NCI-H82 (cell line): Measurements from ENCODE around the gene TTLL8.
A peak's percentile ranks its signal among the peaks of the same experiment; 100 is the strongest.
"Not testable (repeated sequence)": the region's sequence is repeated elsewhere in the genome, so short reads cannot be mapped to it uniquely, and the experiment has no call there.

ENCODE experiments used
- DNase-seq: peaks from one replicate; lab custom pipeline; 2025; lab: John Stamatoyannopoulos, UW

TTLL8 gene

DNA sequence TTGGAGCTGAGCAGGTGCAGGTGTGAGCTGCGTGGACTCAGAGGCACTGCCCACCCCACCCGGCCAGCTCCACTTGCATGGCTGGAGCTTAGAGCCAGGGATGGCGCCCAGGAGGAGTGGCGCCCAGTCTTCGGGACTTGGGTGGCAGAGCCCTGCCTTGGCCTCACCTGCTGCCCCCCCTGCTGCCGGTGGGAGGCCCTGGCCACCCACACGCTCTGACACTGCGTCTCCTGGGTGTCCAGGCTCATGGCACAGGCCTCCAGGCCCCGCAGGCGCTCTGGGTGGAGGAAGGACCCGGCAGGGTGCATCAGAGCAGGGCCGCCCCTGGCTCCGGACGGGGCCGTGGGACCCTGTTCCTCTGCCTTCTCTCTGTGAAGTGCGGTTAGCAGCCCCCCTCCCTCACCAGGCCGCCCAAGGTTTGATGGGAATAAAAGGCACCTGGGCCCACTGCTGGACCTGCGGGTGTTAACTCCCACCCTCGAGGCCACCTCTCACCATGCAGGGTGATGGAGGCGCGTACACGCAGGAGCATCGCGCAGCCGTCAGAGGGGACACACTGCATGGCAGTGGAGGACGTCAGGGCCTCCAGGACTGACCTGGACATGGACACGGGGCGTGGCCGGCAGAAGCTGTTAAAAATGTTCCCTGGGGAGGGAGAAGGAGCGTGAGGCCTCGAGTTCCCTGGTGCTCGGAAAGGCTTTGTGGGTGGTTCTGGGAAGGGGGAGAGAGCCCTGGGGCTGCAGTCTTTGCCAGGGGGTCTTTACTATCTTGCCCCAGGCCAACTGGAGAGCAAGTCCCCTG lies 57.3 kb downstream of the TTLL8 start:
- DNase-seq, result no peak

DNA sequence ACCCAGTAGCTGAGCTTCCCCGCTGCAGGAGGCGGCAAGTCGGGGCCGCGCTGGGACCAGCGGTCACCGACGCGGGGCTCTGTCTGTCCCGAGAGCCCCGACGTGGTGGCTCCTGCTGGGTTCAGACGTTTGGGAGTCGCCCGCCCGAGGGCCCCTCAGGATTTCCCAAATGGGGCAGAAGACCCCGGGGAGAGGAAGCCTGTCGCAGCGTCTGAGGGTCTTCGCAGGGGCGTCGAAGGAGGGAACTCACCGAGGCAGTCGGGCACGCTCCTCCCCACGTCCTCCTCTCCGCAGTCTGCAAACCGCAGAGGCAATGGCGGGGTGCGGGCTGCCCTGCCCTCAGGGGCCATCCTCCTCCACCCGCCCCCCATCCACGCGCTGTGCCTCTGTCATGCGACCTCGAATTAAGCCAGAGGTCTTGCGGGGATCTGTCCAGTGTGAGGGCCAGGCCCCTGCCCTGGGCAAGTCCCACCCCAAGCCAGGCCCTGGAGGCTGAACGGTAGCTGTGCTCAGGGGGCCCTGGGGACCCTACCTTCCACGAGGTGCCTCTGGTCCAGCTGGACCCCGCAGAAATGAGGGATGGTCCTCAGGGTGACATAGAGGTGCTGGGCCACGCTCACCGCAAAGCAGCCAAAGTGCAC lies 58.0 kb downstream of the TTLL8 start:
- DNase-seq, result no peak

- DNase-seq, result no peak
These were observed 58.8 kb downstream of the TTLL8 start for GRCh38 chr22:49999063-49999945.

DNA sequence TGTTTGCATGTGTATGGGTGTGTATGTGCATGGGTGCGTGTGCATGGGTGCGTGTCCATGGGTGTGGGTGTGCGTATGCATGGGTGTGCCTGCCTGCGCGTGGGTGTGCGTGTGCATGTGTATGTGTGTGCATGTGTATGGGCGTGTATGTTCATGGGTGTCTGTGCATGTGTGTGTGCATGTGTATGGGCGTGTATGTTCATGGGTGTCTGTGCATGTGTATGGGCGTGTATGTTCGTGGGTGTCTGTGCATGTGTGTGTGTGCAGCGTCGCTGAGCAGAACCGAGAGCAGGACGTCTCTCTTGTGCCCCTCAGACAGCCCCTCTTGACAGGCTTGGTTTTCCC lies 59.4 kb downstream of the TTLL8 start:
- DNase-seq, result no peak

- DNase-seq, result no peak
These were observed 60.0 kb downstream of the TTLL8 start for GRCh38 chr22:49997932-49998717.

DNA sequence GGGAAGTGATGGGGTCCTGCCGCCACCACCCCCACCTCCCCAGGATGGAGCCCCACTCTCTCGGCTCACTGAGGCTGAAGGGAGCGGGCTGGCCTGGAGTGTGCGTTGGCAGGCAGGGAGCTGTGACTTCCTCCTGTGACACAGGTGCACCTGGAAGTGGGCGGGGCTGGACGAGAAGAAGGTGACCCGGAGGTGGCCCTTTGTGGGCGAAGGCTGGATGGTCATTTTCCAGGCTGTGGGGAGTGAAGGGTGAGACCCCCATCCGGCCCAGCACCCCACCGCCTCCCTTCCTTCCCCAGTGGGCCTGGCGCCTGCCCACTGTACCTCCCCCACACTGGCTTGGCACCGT lies 60.9 kb downstream of the TTLL8 start:
- DNase-seq, result no peak

GRCh38 chr22:49996518-49997250 lies 61.4 kb downstream of the TTLL8 start:
- DNase-seq, result no peak

DNA sequence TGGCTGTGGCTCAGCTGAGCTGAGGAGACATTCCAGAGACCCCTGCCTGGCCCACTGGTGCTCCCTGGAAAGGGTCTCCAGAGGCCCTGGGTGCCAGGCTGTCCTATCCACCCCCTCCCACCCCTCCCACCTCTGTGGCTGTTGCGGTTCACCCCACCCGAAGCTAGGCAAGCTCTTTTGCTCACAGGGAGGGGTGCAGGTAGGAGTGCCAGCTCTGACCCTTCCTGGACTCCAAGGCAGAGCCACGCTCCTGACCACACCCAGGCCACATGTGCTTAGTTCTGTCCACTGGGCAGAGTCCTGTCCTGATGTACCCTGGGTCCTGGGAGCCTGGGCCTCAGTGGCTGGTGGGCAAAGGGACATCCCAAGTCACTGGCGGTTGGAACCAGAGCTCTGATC lies 62.0 kb downstream of the TTLL8 start:
- DNase-seq, result no peak

DNA sequence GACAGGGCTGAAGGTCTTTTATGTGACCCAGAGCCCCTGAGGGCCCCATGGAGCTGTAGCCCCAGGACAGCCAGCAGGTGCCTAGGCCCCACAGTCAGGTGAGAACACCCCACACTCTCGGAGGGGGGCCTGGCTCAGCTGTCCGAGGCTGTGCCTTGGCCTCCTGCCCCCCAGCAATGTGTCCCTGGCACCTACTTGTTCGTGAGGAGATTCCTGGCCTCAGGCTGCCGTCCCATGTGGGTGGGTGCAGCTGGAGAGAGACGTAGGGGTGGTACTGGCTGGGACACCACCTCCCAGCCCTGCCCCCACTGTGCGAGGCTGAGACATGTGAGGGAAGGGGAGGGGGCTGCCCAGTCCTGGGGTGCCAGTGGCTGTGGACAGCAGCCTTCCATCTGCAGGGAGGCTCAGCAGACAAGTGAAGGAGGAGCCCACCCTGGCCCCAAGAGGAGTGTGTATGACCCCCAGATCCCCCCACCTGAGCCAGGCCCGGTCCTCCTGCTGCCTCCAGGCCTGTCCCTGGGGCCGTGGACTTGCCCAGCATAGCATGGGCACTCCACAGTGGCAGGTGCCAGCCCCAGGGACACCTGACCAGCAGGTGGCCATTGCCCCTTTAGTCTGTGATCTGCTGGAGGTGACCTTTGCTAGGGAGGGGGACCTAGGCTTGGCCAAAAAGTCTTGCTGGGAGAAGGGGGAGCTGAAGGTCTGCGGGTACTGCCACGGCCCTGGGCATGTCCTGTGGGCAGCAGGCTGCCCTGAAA lies 62.6 kb downstream of the TTLL8 start:
- no peak for DNase-seq

DNA sequence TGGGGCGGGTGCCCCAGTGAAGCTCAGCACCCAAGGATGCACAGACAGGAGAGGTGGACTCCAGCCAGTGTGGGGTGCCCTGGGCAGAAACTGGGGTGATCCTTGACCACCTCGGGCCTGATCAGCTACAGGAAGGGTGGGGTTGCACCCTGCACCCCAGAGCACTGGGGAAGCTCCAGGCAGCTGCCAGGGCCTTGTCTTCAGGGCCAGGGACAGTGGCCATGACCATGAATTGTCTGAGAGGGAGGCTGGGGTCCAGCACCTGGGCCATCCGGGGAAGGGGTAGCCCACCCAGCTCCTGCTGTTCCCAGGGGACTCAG lies 63.1 kb downstream of the TTLL8 start:
- no peak for DNase-seq

DNA sequence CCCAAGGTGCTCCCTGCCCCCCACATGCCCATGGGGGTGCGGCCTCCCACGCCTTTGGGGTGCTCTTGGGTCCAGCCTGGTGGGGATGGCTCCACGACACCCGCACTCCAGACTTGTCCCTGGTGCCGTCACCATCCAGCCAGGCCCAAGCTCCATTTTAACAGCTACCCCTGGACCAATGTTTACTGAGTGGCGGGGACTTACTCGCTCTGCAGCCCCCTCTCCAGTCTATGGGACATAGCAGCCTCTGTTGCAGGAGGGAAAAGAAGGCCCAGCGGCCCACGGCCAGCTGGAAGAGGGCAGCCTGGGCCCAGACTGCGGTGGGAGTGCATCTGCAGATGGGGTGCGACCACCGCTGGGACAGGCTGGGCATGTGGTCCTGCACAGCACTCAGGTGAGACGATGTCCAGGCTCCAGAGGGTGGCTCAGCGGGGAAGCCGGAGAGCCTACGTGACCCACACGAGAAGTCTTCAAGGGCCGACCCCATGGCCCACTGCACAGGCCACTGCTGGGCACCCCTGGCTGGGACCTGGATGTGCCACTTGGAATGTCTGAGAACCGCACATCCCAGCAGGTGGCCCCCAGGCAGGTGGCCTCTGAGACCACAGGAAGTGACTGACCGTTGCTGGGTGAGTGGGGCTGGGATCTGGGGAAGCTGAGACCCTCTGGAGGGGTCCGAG lies 63.6 kb downstream of the TTLL8 start:
- DNase-seq, result no peak

DNA sequence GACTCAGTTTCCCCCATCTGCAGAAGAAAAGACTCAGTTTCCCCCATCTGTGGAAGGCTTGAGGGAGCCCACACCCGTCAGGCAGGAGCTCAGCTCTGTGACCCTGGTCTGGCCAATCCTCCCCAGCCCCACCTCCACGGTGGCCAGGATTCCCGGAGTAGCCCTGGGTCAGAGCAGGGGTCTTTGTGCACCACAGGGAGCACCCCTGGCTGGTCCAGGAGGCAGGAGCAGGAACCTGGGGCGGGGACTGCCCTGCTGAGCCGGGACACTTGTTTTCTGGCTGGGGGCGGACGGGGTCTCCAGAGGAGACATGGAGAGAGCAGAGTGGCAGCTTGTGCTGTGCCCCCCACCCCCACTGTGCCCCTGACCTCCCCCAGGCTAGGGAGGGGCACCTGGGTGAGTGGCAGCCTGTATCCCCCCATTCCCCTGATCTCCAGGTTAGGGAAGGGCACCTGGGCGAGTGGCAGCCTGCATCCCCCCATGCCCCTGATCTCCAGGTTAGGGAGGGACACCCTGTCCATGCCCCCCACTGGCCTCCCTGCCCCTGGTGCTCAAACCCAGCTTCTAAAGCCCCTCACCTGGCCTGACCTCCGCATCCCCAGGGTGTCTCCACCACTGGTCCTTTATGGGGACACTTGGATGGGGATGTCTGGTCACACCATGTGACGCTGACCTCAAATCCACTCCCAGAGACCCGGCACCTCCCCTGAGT lies 64.3 kb downstream of the TTLL8 start:
- DNase-seq, result no peak

- DNase-seq, result peak; percentile 59
These were observed 65.0 kb downstream of the TTLL8 start for GRCh38 chr22:49992921-49993648.

GRCh38 chr22:49991907-49992533 lies 66.1 kb downstream of the TTLL8 start:
- DNase-seq, result no peak

- no peak for DNase-seq
These were observed 66.9 kb downstream of the TTLL8 start for GRCh38 chr22:49991167-49991566.

- DNase-seq, result not testable (repeated sequence)
These were observed 68.3 kb downstream of the TTLL8 start for GRCh38 chr22:49989826-49990225.

DNA sequence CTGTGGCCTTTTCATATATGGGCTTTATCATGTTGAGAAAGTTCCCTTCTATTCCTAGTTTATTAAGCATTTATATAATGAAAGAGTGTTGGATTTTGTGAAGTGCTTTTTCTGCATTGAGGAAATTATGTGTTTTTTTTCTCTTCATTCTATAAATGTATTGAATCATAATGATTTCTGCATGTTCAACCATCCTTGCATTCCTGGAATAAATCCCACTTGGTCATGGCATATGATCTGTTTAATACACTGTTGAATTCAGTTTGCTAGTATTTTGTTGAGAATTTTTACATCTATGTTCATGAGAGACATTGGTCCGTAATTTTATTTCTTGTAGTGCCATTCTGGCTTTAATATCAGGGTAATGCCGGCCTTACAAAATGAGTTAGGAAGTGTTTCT lies 71.8 kb downstream of the TTLL8 start:
- no peak for DNase-seq
